Heart right ventricle (tissue), 16 donors: Measurements from ENCODE around the gene IL6ST. TPM values are rescaled to one million over a fixed set of nuclear protein-coding genes. Genes with fewer than 3 reads are reported as not detected.

Experiments used
- ATAC-seq, 8 donors: fragments of 200-7000 bp; cut with Tn5 transposase; one replicate each; pipeline ENCODE4 v1.9.1; 2020; ENCODE audit warnings: mild to moderate bottlenecking in 8 of 8, moderate library complexity in 8 of 8, moderate number of reproducible peaks in 1 of 8
- DNase-seq, 2 donors: peaks; one replicate each; pipeline ENCODE4 v3.0.0-alpha.2; 2020
- H3K27ac ChIP-seq, 10 donors: fragments of 200-600 bp; sonication (generic) in 2 of 10; one replicate each; pipeline versions ENCODE4 v1.5.0 to v1.8.0; 2020 to 2022; ENCODE audit warnings: mild to moderate bottlenecking in 3 of 10
- H3K27me3 ChIP-seq, 7 donors: fragments of 200-600 bp; one replicate each; pipeline ENCODE4 v1.8.0; 2021 to 2022; ENCODE audit warnings: mild to moderate bottlenecking in 2 of 7
- H3K36me3 ChIP-seq, 9 donors: fragments of 200-600 bp; sonication (generic) in 1 of 9; one replicate each; pipeline versions ENCODE4 v1.5.0 to v1.8.0; 2020 to 2022; ENCODE audit warnings: mild to moderate bottlenecking in 2 of 9
- H3K4me1 ChIP-seq, 9 donors: fragments of 200-600 bp; sonication (generic) in 1 of 9; one replicate each; pipeline versions ENCODE4 v1.5.0 to v1.8.0; 2020 to 2022; ENCODE audit warnings: mild to moderate bottlenecking in 4 of 9
- H3K4me3 ChIP-seq, 10 donors: fragments of 200-600 bp; sonication (generic) in 2 of 10; one replicate each; pipeline versions ENCODE4 v1.5.0 to v1.8.0; 2020 to 2022; ENCODE audit warnings: mild to moderate bottlenecking in 7 of 10, moderate library complexity in 2 of 10
- H3K9me3 ChIP-seq, 11 donors: fragments of 200-600 bp in 10 of 11; sonication (generic) in 2 of 11; one replicate each; pipeline versions ENCODE4 v1.5.0 to v1.8.0; 2013 to 2022; ENCODE audit warnings: mild to moderate bottlenecking in 2 of 11, control low read depth in 1 of 11, moderate library complexity in 1 of 11
- WGBS, 2 donors: extraction: QIAGEN DNeasy Blood & Tissue Kit; methylation state at CpG; one replicate each; pipeline ENCODE4 v1.1.7; 2013; ENCODE audit warnings: inconsistent platforms in 1 of 2; 5-methylcytosine and 5-hydroxymethylcytosine counted together
- intact Hi-C, 10 donors: fragments of 100-400 bp; cut with DNase I; formaldehyde crosslinking; loops; one replicate each; pipeline versions ENCODE4 v1.11.1 to v1.14.2; 2022
- polyA plus RNA-seq, 2 donors: library from polyadenylated mRNA; stranded (reverse); fragments of 200-250 nt; gene quantifications; one replicate each; pipeline ENCODE4 v1.2.3, GENCODE V29; 2013
- total RNA-seq, 10 donors: library from RNA; stranded (reverse); fragmentation: NEBNext Ultra II Directional in 3 of 10; extraction: Animal tissue kit (Norgen Biotek cat#: 25700) in 3 of 10; gene quantifications; one replicate each; pipeline versions ENCODE4 v1.2.1 to v1.2.4, GENCODE V29; 2021 to 2023
- TF ChIP-seq, protein P1 (sequence below), 9 donors: fragments of 200-600 bp; sonication (generic) in 2 of 9; IDR thresholded peaks; one replicate each; pipeline versions ENCODE4 v1.5.0 to v1.8.0; 2021 to 2022; ENCODE audit warnings: antibody characterized with exemption in 9 of 9, mild to moderate bottlenecking in 5 of 9, moderate library complexity in 1 of 9
- donor health status: Arrhythmogenic right ventricular cardiomyopathy.
- donor health status: ischemic (EF 13 %, LVEDD 7.1; RV severe dilation, severe dysfunction).
- donor health status: healthy with polysubstance abuse.
- donor health status: DM: no; HTN: yes; CAD: no.
- donor health status: DM: no; HTN: no; CAD: no.
- donor health status: ischemic (EF 25% LVEDD 6.9; RV normal size, moderate dysfunction).
- donor health status: ischemic (EF 25% LVEDD 5.7; RV mildly dilated, moderate dysfunction).
- donor health status: healthy.
- donor health status: DM: yes; HTN: yes; CAD: no.
- donor health status: Ischemic cardiomyopathy.
- donor health status: ischemic (EF 35%, LVEDD 5.7; RV mildly dilated, moderate dysfunction).
- donor health status: nonischemic (EF 11% LVEDD 7.7; RV severe dilation, severe dysfunction).
- donor health status: DM: yes; HTN: yes; CAD: no.
- donor health status: PGD.
- donor health status: ischemic (EF 29% LVEDD 5.4; RV normal size, mild dysfunction).
- donor health status: nonischemic (EF 23%, LVEDD 6.1; RV moderate dilation, normal function).

The IL6ST gene
- total and polyA plus RNA-seq, 12 donors: 23.7 to 190 (median 134) TPM

DNA sequence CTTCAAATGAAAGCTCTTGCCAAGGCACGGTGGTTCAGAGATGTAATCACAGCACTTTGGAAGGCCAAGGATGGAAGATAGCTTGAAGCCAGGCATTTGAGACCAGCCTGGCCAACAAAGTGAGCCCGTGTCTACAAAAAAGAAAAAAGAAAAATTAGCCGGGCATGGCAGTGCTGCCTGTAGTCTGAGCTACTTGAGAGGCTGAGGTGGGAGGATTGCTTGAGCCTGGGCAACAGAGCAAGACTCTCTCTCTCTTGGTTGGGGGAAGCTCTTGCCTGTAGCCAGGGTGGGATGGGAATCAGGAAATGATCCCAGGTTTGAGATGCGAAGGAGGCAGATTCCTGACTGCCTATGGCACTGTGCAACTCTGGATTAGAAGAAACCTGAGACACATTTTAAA lies 62.1 kb downstream of the IL6ST start:
- Histone ChIP-seq H3K9me3 (no peaks in the 10 kb centered on the region), H3K4me3 (no peak overlapping the region), H3K27ac (no peak overlapping the region), H3K36me3 (peaks cover 0 to 27% (median 5%) of the 10 kb centered on the region in 9 donors), H3K27me3 (no peaks in the 10 kb centered on the region), H3K4me1 (no peaks in the 10 kb centered on the region)
- intact Hi-C loops: loop anchor here in 4 of 10 donors (5.0 to 10.0 kb wide), 4 partner anchors 270 to 912 kb away; no protein-coding TSS in a partner anchor
- no peak for ATAC-seq
- TF ChIP-seq, protein P1, sequence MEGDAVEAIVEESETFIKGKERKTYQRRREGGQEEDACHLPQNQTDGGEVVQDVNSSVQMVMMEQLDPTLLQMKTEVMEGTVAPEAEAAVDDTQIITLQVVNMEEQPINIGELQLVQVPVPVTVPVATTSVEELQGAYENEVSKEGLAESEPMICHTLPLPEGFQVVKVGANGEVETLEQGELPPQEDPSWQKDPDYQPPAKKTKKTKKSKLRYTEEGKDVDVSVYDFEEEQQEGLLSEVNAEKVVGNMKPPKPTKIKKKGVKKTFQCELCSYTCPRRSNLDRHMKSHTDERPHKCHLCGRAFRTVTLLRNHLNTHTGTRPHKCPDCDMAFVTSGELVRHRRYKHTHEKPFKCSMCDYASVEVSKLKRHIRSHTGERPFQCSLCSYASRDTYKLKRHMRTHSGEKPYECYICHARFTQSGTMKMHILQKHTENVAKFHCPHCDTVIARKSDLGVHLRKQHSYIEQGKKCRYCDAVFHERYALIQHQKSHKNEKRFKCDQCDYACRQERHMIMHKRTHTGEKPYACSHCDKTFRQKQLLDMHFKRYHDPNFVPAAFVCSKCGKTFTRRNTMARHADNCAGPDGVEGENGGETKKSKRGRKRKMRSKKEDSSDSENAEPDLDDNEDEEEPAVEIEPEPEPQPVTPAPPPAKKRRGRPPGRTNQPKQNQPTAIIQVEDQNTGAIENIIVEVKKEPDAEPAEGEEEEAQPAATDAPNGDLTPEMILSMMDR (IDR thresholded peaks at IDR 0.05): no peak
- 89 to 91% methylated on average over 4 of the region's 4 CpGs for WGBS, 2 donors
- no peak for DNase-seq

DNA sequence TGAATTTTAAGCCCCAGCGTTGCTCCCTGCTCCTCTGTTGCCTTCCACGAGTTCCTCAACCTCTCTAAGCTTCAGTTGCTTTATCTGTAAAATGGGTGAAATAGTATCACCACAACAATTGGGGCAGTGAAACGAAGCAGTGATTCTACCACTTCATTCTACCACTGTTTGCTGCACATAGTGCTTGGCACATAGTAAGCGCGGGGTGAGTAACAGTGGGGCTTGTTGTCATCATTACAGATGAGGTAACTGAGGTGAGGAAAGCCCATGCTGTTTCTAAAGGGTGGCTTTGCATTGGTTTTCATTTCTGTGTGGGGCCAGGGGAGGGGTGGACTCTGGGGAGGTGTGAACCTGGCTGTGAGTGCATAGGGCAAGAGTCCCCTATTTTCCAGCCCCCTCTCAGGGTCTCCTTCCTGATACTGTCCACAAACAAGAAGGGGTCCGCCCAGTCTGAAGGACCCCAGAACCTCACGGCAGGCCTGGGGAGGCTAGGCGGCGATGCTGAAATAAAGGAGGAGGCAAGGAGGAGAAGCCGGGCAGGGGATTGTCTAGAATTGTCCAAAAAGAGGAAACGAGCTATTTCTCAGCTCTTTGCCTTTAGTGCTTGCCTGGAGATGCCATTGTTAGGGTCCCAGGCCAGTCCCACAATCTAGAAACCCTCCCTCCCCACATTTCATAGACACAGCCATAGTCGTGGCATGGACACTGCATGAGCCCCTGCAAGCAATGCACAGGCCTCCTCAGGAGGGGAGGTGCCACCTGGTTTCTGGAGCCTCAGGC lies 65.6 kb downstream of the IL6ST start:
- WGBS, 2 donors: 91 to 94% methylated on average over 12 of the region's 12 CpGs
- H3K4me3 ChIP-seq: no peak overlapping the region
- H3K27ac ChIP-seq: no peak overlapping the region
- H3K36me3 ChIP-seq: no peaks in the 10 kb centered on the region
- intact Hi-C loops: loop anchor here in 2 of 10 donors (10.0 kb wide), 1 partner anchor 214 kb away; the partner anchor contains the start of gene SLC38A9 (in 2 of the 2)
- TF ChIP-seq, protein P1 (IDR thresholded peaks at IDR 0.05): no peak
- no peaks in the 10 kb centered on the region for H3K27me3 ChIP-seq
- ATAC-seq (no peak), DNase-seq (no peak)
- peaks cover 0 to 3% (median 0%) of the 10 kb centered on the region in 9 donors for H3K4me1 ChIP-seq
- no peaks in the 10 kb centered on the region for H3K9me3 ChIP-seq

DNA sequence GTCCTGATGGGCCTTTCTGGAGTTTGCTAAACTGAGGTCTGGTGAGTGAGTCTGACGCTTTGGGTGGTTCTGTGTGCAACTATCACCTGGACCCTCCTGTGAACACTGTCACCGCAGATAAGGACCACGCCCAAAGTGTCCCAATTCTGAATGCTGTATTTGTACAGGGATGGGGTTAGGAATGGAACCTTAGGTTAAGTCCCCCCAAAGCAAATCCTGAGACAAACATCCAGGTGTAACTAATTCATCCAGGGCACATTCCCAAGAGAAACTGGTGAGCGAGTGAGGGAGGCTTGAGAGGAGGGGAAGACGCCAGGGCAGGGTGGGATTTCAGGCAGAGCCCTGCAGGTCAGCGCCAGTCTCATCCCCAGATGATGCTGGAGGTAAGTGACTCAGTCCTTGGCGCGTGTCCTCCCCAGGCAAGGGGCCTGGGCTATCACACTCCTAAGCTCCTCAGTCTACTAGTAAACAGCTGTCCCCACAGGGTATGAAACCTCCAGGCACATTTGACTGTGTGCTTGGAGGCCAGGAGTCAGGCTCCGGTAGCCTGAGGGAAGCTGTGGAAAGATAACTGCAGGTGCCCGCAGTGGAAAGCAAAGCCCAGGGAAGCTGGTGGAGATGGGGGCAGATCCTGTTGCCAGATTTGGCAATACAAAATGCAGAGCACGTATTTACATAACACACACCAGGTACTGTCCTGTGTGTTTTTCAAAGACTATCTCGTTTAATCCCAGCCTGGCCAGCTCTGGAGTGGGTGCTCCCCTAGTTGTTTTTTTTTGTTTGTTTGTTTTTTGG lies 66.7 kb downstream of the IL6ST start:
- DNase-seq: no peak
- 90 to 93% methylated on average over 12 of the region's 12 CpGs for WGBS, 2 donors
- no peak overlapping the region for H3K4me3 ChIP-seq
- no peak overlapping the region for H3K27ac ChIP-seq
- H3K36me3 ChIP-seq: no peaks in the 10 kb centered on the region
- TF ChIP-seq, protein P1 (IDR thresholded peaks at IDR 0.05): no peak
- H3K9me3 ChIP-seq: no peaks in the 10 kb centered on the region
- no peaks in the 10 kb centered on the region for H3K27me3 ChIP-seq
- no peak for ATAC-seq
- intact Hi-C loops: loop anchor here in 2 of 10 donors (10.0 kb wide), 1 partner anchor 213 kb away; the partner anchor contains the start of gene SLC38A9 (in 2 of the 2)
- peaks cover 0 to 14% (median 0%) of the 10 kb centered on the region in 9 donors for H3K4me1 ChIP-seq

DNA sequence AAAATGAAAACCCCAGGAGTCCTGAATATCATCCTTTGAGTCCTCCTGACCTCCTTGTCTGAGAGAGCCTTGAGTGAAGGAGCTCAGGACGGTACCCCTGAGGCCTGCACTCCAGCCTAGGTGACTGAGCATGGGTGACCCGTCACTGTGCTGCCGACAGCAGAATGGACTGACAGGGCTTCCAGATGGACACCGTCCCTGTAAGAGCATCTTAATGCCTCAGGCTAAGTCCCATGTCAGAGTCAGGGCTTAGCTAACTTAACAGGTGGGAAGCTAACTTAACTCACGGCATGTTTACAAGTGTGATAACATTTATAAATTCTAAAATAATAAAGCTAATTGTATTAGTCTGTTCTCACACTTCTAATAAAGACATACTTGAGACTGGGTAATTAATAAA lies 68.3 kb downstream of the IL6ST start:
- Histone ChIP-seq H3K27ac (no peak overlapping the region), H3K27me3 (no peaks in the 10 kb centered on the region), H3K36me3 (no peaks in the 10 kb centered on the region), H3K4me1 (peaks cover 0 to 24% (median 0%) of the 10 kb centered on the region in 9 donors), H3K9me3 (no peaks in the 10 kb centered on the region), H3K4me3 (no peak overlapping the region)
- no peak for DNase-seq
- no peak for ATAC-seq
- 93 to 94% methylated on average over 5 of the region's 5 CpGs for WGBS, 2 donors
- TF ChIP-seq, protein P1 (IDR thresholded peaks at IDR 0.05): no peak
- intact Hi-C loops: loop anchor here in 2 of 10 donors (10.0 kb wide), 1 partner anchor 212 kb away; the partner anchor contains the start of gene SLC38A9 (in 2 of the 2)
